ENCODE data around the gene SPACDR.

Gene SPACDR

GRCh38 chr7:100483722-100484672 is 19.9 kb upstream of the SPACDR start, which contains the start of gene NYAP1:
NYAP1 (plus strand) TSS chr7:100483927; CDS start chr7:100485312, 1,385 bp downstream.
- DNase-seq: peak; percentile 81

DNA sequence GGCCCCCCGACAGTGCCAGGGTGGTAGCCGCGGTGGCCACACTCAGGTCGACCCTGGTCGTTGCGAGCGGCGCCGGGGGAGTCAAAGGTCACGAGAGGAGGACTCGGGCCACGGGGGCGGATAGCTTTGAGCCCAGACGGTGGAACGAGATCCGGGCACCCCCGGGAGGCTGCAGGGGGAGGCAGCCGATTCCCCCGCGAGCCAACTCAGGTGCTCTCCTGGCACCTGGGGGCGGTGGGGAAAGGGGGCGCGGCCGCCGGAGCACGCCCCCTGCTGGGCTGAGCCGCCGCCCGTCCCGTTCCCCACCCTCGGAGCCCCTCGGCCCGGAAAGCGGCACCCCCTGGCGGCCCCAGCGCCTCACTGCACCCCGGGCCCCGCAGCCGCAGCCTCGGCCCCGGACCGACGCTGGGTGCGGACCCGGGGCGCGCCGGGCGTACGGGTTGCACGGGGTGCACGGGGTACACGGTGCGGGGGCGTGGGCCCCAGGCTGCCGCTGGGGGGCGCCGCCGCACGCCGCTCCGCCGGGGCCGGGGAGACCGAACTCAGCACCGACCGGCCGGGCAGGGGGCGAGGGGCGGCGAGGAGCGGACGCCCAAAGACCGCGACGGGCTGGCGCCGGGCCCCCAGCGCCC is 19.1 kb upstream of the SPACDR start:
- DNase-seq: peak; percentile 94

GRCh38 chr7:100482728-100483089 is 18.6 kb upstream of the SPACDR start:
- no peak for DNase-seq

DNA sequence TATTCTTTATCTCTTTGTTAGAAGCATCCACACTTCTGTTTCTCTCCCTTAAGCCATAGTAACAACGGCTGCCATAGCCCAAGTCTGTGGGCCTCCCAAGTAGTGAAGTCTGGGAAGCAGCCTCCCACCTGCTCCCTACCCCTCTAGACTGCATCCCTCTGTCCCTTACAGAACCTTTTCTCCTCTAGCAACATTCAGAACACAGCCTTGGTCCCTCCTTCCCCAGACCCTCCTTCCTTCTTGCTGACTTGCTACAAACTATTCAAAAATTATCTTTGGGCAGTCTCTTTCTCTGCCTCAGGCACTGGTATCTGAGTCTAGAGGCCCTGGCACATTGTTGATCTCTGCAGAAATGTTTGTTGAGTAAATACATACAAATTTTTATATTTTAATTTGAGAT is 17.4 kb upstream of the SPACDR start:
- no peak for DNase-seq

GRCh38 chr7:100478958-100479660 is 15.0 kb upstream of the SPACDR start, which contains the start of gene TSC22D4:
TSC22D4 (minus strand) TSS chr7:100479214; CDS start chr7:100478038, 1,176 bp downstream.
- peak; percentile 96 for DNase-seq

GRCh38 chr7:100477871-100478267 is 13.8 kb upstream of the SPACDR start:
- DNase-seq: peak; percentile 68

DNA sequence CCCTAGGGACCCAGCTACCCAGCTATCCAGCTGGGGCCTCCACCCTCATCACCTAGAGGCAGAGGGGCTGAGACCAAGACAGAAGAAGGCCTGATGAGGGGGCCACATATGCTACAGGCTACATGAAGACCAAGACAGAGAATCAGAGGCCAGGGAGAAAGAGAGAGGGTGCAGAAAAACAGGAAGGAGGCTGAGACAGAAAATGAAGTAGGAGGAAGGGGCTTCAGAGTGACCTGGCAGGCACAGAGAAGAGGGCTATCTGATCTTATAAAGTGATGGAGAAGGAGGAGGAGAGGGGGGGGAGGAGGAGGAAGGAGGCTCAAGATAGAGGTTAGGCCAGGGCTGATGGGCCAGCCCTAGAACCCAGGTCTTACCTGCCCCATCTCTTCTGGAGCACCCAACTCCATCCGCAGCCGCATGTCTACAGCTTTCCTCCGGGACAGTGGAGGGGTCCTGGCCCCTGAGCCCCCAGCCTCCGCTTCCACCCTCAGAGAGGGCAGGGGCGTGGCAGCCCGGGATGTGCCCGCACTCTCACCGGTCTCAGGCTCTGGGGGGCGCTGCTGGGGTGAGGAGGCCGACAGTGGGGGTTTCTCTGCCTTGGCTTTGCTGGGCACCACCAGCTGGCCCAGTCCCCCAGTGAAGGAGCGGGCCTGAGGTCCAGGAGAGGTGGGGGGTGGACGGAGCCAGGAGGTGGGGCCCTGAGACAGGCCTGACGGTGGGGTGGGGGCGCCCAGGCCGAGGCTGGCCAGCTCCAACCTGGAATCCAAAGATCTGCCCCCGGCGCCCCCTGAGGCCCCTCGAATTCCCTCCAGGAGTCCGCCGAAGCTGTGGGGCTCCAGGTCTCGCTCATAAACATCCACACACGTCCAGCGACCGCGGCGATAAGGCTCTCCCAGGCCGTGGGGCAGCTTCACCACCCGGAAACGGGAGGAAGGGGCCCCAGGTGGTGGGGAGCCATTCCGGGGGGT is 13.1 kb upstream of the SPACDR start:
- peak; percentile 78 for DNase-seq

DNA sequence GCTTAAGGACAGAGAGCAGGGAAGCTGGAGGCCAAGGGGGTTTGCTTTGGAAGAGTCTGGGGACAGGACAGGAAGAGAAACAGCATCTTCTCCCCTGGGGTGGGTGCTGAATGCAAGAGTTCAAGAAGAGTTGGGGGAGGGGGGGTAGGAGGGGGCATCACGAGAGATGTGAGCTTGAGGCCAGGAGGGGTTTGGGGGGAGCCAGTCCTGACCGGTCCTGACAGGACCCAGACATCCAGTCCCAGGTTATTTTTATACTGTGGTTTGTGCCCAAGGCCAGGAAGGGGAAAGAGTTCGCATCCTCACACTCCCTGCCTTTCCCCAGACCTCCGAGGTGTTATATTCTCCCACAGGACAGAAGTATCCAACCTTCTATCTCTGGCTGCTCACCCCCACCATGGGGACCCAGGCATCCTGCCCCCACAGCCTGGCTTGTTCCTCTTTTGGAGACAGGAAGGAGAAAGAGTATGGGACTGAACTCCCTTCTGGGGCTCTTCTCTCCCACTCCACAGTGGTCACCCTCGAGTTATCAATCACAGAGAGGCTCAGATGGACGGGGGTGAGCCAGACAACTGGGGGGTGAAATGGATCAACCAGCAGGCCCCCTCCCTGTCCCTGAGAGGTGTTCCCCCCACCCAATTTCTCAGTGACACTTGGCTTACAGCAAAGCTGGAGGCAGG is 12.2 kb upstream of the SPACDR start:
- no peak for DNase-seq

DNA sequence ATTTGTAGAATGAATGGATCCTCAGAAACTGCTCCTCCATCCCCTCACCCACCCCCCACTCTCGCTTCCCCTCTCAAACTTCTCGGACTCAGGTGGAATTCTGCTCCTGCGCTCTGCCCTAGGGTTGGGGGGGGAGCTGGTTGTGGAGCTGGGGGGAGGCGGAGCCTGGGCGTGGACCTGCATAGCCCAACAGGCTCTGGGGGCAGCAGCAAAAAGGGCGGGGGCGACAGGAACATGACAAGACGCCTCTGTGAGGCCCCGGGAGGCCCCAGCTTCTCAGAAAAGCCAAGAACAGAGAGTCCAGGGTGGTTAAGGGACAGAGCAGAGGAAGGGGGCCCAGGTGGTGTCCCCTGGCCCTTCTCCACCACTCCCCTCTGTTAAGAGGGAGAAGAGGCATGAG is 11.5 kb upstream of the SPACDR start:
- DNase-seq: no peak

DNA sequence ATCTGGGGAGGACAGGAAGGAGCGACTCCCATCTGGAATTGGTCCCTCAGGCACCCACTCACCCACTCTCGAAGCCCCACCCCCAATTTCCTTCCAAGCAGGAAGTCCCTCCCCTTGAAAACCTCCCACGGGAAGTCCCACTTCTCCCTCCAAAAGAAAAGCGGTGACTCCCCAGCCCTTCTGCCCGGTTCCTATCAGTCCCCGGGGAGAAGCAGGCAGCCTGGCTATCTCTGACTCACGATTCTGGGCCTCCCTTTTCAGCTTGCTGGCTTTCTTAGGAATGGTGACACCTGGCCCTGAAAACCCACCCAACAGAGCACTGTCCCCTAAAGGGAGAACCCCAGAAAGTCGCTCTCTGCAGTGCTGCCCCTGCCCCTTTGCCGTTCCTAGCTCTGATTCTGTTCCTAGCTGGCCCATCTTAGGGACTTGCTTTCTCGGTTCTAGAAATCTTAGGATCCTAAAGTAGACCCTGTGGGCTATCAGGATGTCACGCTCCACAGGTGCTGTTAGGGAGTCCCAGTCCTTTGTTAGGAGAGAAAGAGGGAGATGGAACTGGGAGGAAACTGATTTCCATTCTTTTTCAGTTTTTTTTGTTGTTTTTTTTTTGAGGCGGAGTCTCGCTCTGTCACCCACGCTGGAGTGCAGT is 8.9 kb upstream of the SPACDR start:
- DNase-seq: no peak

DNA sequence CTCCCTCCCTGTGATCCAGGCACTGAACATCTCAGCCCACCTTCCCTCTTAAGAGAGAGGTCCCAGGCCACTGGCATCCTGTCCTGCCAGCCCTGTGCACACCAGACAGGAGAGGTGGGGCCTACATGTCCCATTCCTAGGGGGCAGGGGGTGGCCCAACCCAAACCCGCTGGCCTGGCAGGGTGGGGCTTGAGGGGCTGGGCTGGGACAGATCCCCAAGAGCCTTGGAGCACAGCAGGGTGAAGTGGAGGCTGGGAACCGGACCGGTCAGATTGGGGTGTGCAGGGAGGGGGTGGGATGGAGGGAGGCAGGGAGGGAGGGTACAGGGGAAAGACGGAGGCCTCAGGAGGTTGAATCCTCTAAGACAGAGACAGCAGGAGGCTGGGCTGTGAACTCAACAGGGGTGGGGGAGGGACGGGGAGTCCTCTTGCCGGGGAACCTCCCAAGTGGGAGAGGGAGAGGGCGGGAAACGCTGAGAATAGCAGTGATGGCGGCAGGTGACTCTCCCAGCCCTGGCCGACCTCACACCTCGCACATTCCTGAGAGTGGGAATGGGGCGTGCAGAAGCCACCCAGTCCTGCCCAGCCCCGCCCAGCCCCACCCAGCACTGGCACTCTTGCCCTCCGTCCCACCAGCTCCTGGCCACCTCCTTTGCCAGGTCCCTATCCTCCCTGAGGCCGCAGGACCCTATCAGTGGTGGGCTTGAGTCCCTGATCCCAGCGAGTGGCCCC is 8.2 kb upstream of the SPACDR start:
- no peak for DNase-seq

DNA sequence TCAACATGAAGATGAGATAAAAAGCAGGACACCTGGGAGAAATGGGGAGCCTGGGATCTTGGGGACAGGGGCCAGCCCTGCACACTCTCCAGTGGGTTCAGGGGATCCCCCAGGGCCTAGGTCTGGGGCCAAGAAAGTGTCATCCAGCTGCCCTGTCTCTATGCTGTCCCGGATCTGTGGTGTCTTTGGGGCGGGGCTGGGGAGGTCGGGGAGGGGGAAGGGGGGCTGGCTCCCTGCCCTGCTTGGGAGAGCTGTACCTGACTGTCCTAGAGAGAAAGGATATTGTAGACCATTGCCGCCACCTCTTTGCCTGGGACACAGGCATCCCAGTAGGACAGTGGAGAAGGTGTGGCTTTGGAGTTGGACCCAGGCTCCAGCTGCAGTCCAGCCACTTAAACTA is 7.0 kb upstream of the SPACDR start:
- no peak for DNase-seq

DNA sequence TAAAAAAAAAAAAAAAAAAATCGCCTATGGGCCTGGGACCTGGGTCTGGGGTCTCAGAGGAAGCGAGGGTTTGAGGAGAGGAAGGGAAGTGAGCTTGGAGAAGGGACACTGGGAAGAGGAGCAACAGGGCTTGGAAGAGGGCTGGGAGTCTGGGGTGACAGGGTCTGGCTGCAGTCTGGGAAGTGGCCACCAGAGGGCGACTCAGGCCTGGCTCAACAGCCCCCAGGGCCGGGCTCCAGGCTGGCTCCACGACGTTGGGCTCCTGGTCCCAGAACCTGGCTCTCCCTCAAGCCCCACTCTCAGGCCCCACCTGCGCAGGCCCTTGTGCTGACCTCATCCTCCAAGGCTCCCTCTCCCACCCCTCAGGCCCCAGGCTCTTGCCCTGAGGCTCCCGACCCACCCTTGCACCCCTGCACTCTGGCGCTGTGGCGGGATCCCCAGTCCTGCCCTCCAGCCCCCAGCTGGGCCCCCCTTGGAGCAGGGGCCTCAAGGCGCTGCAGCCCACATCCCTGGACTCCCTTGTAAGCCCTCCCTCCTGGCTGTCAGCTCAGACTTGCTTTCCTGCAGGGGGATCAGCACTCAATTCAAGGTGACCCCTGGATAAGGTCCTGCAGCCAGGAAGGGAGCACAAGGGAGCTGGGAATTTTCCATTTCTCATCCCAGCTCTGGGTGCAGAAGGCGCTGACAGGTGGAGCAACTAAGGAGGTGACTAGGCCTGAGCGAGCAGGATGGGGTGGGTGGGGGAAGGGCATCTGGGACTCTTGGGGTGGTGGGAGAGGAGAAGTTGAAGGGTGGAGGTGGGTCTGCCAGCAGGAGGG is 5.4 kb upstream of the SPACDR start:
- DNase-seq: peak; percentile 94

DNA sequence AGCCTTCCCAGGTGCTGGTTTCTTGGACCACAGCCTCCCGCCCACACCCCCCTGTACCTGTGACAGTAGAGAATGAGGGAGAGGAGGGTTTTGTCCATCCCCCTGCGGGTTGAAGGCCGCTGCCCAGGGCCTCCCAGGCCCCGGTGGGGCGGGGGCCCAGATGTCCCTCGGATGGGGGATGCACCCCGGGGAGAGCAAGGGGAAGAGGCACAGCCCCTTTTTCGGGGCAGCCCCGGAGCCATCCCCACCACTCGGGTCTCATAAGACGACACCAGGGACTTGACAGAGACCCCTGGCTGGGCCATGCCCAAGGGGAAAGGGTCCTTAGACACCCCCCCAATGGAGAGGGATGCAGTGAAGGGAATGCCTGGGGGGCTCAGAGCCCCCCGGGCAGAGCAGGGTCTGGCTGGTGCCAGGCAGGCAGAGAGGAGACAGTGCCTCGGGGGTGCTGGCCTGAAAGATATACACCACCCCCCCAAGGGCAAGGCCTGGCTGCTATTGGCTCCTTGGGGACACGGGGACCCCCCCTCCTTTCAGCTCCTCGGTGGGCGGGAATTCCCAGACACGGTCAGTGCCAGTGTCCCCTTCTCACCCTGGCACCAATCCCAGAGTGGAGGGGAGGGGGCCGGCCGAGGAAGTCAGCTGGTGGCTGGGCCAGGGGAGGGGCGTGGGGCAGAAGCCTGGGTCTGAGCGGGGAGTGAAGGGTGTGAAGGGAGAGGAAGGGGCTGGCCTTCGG is 3.7 kb upstream of the SPACDR start:
- DNase-seq: no peak

DNA sequence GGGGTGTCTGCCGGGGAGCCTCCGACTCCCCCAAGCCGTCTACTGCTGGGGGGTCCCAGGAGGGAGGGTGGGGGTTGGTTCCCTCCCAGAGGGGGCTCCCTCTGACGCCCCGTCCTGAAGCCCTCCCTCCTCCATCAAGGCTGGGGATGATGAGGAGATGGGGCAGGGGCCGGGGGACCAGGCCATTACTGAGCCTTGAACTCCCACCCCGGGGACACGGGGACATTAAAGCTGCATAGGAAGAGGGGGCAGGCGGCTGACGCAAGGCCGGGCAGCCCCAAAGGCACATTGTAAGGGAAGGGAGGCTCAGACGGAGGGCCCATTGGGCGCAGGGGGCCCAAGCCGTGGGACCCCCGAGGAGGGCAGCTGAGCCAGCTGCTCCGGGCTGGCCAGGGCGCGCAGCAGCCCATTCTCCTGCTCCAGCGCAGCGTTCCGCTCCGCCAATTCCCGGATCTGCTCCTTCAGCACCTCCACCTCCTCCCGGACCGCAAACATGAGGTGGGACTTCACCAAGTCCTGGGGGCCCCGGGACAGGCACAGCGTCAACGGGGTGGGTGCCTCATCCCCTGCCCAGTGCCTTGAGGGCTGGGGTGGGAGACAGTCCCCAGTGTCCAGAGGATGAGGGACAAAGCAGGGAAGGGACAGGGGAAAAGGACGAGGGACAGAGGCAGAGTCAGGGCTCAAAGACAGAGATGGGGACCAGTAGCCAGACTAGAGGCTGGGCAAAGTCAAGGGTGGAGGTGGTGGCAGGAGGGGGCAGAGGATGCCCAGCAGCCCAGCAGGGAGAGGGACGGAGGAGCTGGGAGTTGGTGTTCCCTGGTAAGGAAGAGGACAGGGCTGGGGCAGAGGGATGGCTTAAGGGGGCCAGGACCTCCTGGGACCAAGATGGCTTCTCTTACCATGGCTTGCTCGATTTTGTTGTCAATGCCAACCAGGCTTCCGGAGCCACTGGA is 2.9 kb upstream of the SPACDR start:
- DNase-seq: no peak

GRCh38 chr7:100465702-100466311 is 1.7 kb upstream of the SPACDR start:
- DNase-seq: no peak

DNA sequence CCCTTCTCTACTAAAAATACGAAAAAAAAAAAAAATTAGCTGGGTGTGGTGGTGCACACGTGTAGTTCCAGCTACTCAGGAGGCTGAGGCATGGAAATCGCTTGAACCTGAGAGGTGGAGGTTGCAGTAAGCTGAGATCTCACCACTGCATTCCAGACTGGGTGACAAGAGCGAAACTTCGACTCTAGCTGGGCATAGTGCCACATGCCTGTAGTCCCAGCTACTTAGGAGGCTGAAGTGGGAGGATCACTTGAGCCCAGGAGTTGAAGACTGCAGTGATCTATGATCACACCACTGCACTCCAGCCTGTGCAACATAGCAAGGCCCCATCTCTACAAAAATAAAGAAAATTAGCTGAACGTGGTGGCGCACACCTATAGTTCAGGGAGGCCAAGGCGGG is 1.2 kb upstream of the SPACDR start:
- DNase-seq: no peak

All from activated effector memory CD4-positive, alpha-beta T cell treated with anti-CD3 and anti-CD28 coated beads, Interleukin-2, amount 50 U/mL, for 16 hours (primary cell).